Esophagus (tissue), 2 donors: ENCODE results near the gene CD52. TPM values are rescaled to one million over a fixed set of nuclear protein-coding genes. Genes with fewer than 3 reads are reported as not detected.

Source experiments
- H3K27ac ChIP-seq, 2 donors: one replicate each; pipeline ENCODE4 v1.5.1; 2013; ENCODE audit warnings: low read depth in 2 of 2, mild to moderate bottlenecking in 2 of 2, inconsistent platforms in 1 of 2, low read length in 1 of 2, moderate library complexity in 1 of 2
- H3K27me3 ChIP-seq, 2 donors: one replicate each; pipeline ENCODE4 v1.6.1; 2013; ENCODE audit warnings: low read length in 2 of 2, control low read depth in 1 of 2, mild to moderate bottlenecking in 1 of 2; ENCODE audit not compliant: insufficient read depth in 2 of 2, control insufficient read depth in 1 of 2
- H3K36me3 ChIP-seq, 2 donors: one replicate each; pipeline ENCODE4 v1.6.1; 2013; ENCODE audit warnings: low read length in 1 of 2; ENCODE audit not compliant: control insufficient read depth in 2 of 2, insufficient read depth in 2 of 2
- H3K4me1 ChIP-seq, 2 donors: one replicate each; pipeline ENCODE4 v1.6.1; 2013; ENCODE audit warnings: low read length in 1 of 2; ENCODE audit not compliant: control insufficient read depth in 2 of 2, insufficient read depth in 2 of 2
- H3K4me3 ChIP-seq, 2 donors: one replicate each; pipeline ENCODE4 v1.5.1; 2013; ENCODE audit warnings: low read length in 2 of 2, mild to moderate bottlenecking in 2 of 2, low read depth in 1 of 2, moderate library complexity in 1 of 2
- H3K9me3 ChIP-seq, 2 donors: one replicate each; pipeline ENCODE4 v1.6.1; 2013; ENCODE audit warnings: mild to moderate bottlenecking in 2 of 2, low read depth in 1 of 2, low read length in 1 of 2, moderate library complexity in 1 of 2; ENCODE audit not compliant: control insufficient read depth in 2 of 2, insufficient read depth in 1 of 2
- WGBS, 2 donors: extraction: QIAGEN DNeasy Blood & Tissue Kit; methylation state at CpG; one replicate each; pipeline ENCODE4 v1.1.7; 2013; 5-methylcytosine and 5-hydroxymethylcytosine counted together
- polyA plus RNA-seq, 2 donors: library from polyadenylated mRNA; stranded (reverse); fragments of 200-250 nt; gene quantifications; one replicate each; pipeline ENCODE4 v1.2.3, GENCODE V29; 2013
- donor health status: healthy with polysubstance abuse.
- donor health status: Bipolar disorder and iron deficiency.

Gene CD52
- polyA plus RNA-seq, 2 donors: 17.0 to 20.6 TPM

DNA sequence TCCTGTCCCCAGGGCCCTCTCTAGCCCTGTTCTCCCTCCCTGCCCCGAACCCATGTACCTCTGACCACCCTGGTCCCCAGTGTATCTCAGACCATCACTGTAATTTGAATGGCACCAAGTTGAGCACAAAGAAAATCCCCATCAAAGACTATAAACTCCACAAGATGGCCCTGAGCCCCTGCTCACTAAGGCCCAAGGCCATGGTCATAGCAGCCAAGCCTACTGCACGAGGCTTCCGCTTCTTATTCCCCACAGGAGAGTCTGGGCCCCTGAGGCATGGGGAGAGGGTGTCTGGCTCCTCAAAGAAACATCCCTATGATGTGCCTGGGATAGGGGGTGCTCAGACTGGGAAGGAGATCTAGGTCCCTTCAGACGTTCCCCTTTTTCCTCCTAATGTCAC lies 50.2 kb downstream of the CD52 start:
- no peak overlapping the region for H3K4me3 ChIP-seq
- H3K36me3 ChIP-seq: no peaks in the 10 kb centered on the region
- no peak overlapping the region for H3K27ac ChIP-seq
- H3K27me3 ChIP-seq: no peaks in the 10 kb centered on the region
- H3K9me3 ChIP-seq: no peaks in the 10 kb centered on the region
- 77 to 82% methylated on average over 4 of the region's 4 CpGs for WGBS, 2 donors
- H3K4me1 ChIP-seq: no peaks in the 10 kb centered on the region

- Histone ChIP-seq H3K27me3 (no peaks in the 10 kb centered on the region), H3K9me3 (no peaks in the 10 kb centered on the region), H3K4me1 (no peaks in the 10 kb centered on the region), H3K4me3 (no peak overlapping the region), H3K36me3 (no peaks in the 10 kb centered on the region), H3K27ac (no peak overlapping the region)
- whole genome bisulfite sequencing, 2 donors: 93 to 96% methylated on average over 3 of the region's 3 CpGs
Observed at GRCh38 chr1:26368486-26368885, 50.7 kb downstream of the CD52 start.

Other genes with a start within 250 kb of the CD52 start
- gene PDIK1L, start 206.1 kb upstream of the CD52 start, polyA plus RNA-seq: 1 to 10 TPM; 2.6 to 3.7 TPM
- gene FAM110D, start 158.9 kb upstream of the CD52 start, polyA plus RNA-seq: 1 to 10 TPM in 1 of 2 donors, under 1 TPM in 1; 0.94 to 1.6 TPM
- not detected for gene C1orf232, start 149.0 kb upstream of the CD52 start, polyA plus RNA-seq
- 10 to 100 TPM; 42.3 to 63.3 TPM for gene ZNF593, start 148.1 kb upstream of the CD52 start, polyA plus RNA-seq
- gene ZNF593OS, start 146.1 kb upstream of the CD52 start, polyA plus RNA-seq: under 1 TPM; 0.12 to 0.22 TPM
- gene CNKSR1, start 140.5 kb upstream of the CD52 start, polyA plus RNA-seq: 10 to 100 TPM; 18.7 to 31.9 TPM
- not detected for gene CATSPER4, start 127.4 kb upstream of the CD52 start, polyA plus RNA-seq
- gene CEP85, start 83.8 kb upstream of the CD52 start, polyA plus RNA-seq: 1 to 10 TPM; 5.3 to 5.9 TPM
- gene SH3BGRL3, start 37.9 kb upstream of the CD52 start, polyA plus RNA-seq: 100 to 1,000 TPM; 170 to 299 TPM
- 10 to 100 TPM; 10.1 to 16.0 TPM for gene UBXN11, start 11.3 kb upstream of the CD52 start, polyA plus RNA-seq
- gene CRYBG2, start 36.2 kb downstream of the CD52 start, polyA plus RNA-seq: 100 to 1,000 TPM; 163 to 275 TPM
- under 1 TPM; 0.28 to 0.51 TPM for gene ZNF683, start 54.8 kb downstream of the CD52 start, polyA plus RNA-seq
- not detected for gene LIN28A, start 92.9 kb downstream of the CD52 start, polyA plus RNA-seq
- 10 to 100 TPM; 22.6 to 29.3 TPM for gene DHDDS, start 114.4 kb downstream of the CD52 start, polyA plus RNA-seq
- gene HMGN2, start 154.5 kb downstream of the CD52 start, polyA plus RNA-seq: 100 to 1,000 TPM; 314 to 439 TPM
- gene RPS6KA1, start 211.8 kb downstream of the CD52 start, polyA plus RNA-seq: 10 to 100 TPM in 1 of 2 donors, 1 to 10 TPM in 1; 9.6 to 15.0 TPM